ENCODE results near the gene NPAT.

DNA sequence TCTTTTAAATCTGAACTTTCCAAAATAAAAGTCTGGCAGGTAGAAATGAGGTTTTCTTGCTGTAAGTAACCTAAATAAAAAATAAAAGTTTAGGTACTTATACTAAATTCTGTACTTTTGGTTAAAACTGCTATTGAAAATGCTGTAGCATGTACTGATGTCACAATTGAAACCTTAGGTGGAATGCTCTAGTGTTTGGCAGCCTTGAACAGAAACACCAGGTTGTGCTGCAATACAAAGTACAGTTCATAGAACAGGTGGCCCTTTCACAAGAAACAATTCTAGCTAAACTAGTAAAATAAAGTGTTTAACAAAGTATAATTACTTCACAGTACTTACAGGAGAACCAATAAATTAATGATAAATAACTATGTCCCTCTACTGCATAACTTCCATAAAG is 25.1 kb downstream of the NPAT start:
- no peak for TF ChIP-seq POLR2A (IDR thresholded peaks at IDR 0.05)
- TF ChIP-seq CTCF (IDR thresholded peaks at IDR 0.05 in 4 of 5, conservative IDR thresholded peaks at IDR 0.05 in 1 of 5): no peak
